ENCODE data around the gene STARD4.

Gene STARD4

DNA sequence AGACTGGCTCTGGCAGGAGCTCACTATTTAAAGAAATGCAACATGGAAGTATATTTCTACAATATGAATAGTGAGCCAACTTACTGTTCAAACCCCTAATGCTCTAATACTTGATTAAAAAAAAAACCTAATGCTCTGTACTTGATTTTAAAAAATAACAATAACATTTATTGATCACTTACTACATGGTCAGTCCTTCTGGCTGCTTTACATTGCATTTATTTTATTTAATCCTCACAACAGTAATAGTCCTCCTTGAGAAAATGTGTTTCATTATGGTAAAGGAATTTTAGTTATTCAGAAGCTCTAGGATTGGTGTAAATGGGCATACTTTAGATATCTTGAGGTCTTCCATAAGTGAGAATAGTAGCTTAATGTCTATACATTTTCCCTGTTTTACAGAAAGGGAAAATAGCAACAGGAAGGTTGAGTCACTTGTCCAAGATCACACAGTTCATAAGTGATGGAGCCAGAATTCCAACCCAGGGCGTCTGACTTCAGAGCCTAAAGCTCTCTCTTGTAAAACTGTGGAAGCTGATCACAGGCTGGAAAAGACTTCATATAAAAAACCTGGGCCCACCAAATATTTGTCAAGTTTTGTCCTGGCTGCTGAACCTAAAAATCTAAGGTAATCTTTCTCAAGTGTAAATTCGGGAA, 1.0 kb downstream of the STARD4 start:
- H3K4me3 ChIP-seq (ENCODE audit: low read depth, low read length), result peak overlapping the region; percentile 94
- DNase-seq (ENCODE audit: low read depth), result no peak
- TF ChIP-seq, protein P1, sequence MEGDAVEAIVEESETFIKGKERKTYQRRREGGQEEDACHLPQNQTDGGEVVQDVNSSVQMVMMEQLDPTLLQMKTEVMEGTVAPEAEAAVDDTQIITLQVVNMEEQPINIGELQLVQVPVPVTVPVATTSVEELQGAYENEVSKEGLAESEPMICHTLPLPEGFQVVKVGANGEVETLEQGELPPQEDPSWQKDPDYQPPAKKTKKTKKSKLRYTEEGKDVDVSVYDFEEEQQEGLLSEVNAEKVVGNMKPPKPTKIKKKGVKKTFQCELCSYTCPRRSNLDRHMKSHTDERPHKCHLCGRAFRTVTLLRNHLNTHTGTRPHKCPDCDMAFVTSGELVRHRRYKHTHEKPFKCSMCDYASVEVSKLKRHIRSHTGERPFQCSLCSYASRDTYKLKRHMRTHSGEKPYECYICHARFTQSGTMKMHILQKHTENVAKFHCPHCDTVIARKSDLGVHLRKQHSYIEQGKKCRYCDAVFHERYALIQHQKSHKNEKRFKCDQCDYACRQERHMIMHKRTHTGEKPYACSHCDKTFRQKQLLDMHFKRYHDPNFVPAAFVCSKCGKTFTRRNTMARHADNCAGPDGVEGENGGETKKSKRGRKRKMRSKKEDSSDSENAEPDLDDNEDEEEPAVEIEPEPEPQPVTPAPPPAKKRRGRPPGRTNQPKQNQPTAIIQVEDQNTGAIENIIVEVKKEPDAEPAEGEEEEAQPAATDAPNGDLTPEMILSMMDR (IDR thresholded peaks at IDR 0.05; ENCODE audit: low read depth, low read length, missing control alignments), result no peak

DNA sequence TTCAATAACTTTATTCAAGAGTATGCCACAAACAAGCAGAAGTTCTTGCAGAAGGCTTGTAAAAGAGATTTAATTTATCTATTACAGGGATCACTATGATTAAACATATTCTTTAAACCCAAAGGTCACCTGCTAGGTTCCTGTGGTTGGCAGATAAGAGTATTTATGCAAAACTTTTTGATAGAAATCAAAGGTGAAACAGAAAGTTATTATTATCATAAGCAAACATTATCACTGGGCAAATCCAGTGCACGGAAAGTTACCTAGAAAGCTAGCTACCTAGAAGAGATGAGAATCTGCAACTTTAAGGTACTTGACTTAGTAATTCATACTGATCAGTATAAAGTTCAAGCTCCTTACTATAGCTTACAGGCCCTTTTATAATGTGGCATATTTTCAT, 3.2 kb downstream of the STARD4 start:
- TF ChIP-seq, protein P1 (IDR thresholded peaks at IDR 0.05; ENCODE audit: low read depth, low read length, missing control alignments), result no peak
- no peak for DNase-seq (ENCODE audit: low read depth)
- H3K4me3 ChIP-seq (ENCODE audit: low read depth, low read length), result peak overlapping the region; percentile 94; the same call in 1 of the 2 replicates

DNA sequence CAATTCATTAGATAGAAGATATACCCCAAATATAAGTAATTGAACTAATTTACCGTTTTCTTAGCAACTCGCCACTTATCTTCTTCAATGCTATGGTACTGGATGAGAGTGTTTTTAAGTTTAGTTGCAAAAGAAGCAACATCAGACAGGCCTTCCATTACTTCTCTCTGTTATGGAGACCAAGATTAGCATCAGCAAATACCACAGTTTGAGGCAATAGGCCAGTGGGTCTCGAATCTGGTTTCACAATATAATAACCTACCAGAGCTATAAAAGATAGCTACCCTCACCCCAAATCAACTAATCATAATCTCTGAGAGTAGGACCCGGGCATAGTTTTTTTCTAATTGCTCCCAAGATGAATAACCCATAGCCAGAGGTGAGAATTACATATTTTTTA, 5.1 kb downstream of the STARD4 start:
- no peak overlapping the region for H3K4me3 ChIP-seq (ENCODE audit: low read depth, low read length)
- DNase-seq (ENCODE audit: low read depth), result no peak
- TF ChIP-seq, protein P1 (IDR thresholded peaks at IDR 0.05; ENCODE audit: low read depth, low read length, missing control alignments), result no peak

DNA sequence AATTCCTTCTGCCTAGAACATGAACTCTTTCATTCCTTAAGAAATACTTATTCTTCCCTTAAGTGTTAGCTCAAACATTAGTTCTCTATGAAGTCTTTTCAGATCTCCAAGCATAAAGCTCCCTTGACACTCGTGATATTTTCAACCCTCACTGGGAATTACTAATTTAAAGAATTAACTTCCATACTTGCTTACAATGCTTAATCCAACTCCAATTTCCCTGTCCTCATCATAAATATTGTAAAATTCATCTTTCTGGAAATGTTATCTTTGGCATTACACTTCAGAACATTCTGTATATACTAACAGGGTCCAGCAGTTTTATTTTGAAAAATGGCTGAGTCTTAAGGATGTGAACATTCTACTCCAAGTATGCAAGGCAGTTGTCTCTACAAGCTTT, 7.2 kb downstream of the STARD4 start:
- DNase-seq (ENCODE audit: low read depth), result no peak
- H3K4me3 ChIP-seq (ENCODE audit: low read depth, low read length), result no peak overlapping the region
- TF ChIP-seq, protein P1 (IDR thresholded peaks at IDR 0.05; ENCODE audit: low read depth, low read length, missing control alignments), result no peak

DNA sequence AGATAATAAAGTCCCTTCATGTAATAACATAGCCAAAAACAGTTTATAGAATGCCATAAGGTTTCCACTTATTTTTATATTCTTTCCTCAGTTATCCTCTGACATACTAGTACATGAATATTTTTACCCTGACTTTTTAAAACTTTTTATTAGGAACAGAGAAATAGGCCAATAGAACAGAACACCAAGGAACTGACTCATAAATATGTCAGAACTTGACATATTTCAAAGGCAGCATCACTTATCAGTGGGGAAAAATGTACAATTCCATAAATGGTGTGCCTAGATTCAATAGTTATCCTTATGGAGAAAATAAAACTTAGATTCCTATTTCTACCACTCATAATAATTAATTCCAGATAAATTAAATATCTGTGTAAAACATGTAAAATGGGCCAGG, 9.4 kb downstream of the STARD4 start:
- no peak for DNase-seq (ENCODE audit: low read depth)

DNA sequence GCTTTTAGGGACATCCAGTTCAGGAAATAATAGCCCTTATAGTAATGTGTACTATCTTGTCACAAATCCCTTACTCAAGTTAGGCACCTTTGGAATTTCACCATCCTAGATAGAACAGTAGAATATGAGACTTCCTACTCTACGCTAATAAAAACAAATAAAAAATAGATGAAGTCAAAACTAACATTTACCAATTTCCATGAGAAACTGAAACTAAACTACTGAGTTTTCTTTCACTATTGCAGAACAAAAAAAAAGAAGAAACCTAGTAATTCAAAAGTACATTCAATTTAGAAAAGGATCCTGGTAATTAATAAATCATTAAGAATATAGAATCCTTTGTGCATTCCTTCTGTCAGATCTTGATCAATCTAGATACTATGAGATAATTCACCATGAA, 14.0 kb downstream of the STARD4 start:
- TF ChIP-seq, protein P1 (IDR thresholded peaks at IDR 0.05; ENCODE audit: low read depth, low read length, missing control alignments), result no peak
- no peak for DNase-seq (ENCODE audit: low read depth)
- no peak overlapping the region for H3K4me3 ChIP-seq (ENCODE audit: low read depth, low read length)

More for the DNA sequence above, 9.4 kb downstream of the STARD4 start:
- H3K4me3 ChIP-seq (ENCODE audit: low read depth, low read length), result no peak overlapping the region
- TF ChIP-seq, protein P1 (IDR thresholded peaks at IDR 0.05; ENCODE audit: low read depth, low read length, missing control alignments), result no peak

DNA sequence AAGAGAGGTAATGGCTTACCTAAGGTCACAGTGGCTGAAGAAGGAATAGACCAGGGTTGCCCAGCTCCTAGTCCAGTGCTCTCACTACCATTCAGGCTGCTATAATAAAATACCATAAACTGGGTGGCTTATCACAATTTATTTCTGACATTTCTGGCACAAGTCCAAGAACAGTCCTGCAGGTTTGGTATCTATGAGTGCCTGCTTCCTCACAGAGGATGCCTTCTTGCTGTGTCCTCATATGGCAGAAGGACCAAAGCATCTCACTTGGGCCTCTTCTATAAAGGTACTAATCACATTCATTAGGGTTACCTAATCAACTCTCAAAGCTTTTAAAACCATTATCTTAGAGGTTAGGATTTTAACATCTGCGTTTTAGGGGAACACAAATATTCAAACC, 17.2 kb downstream of the STARD4 start:
- TF ChIP-seq, protein P1 (IDR thresholded peaks at IDR 0.05; ENCODE audit: low read depth, low read length, missing control alignments), result no peak
- no peak overlapping the region for H3K4me3 ChIP-seq (ENCODE audit: low read depth, low read length)
- DNase-seq (ENCODE audit: low read depth), result no peak

Data from GM12864 (cell line).